ENCODE data around the gene AKT3. TPM values are rescaled to one million over a fixed set of nuclear protein-coding genes. Genes with fewer than 3 reads are reported as not detected.

AKT3 gene
- total RNA-seq, 1 experiment from 2014 or later: 18.7 TPM

- CTCF ChIA-PET: no interaction called here
Observed at GRCh38 chr1:243489158-243489527, 360.9 kb downstream of the AKT3 start.

GRCh38 chr1:243488459-243489157, 361.4 kb downstream of the AKT3 start:
- Histone ChIP-seq H3K9ac (ENCODE audit: low read length) (peak overlapping the region; percentile 88), H4K20me1 (ENCODE audit: low read length) (no peaks in the 10 kb centered on the region), H2AFZ (ENCODE audit: low read length) (peak overlapping the region; percentile 82), H3K4me2 (ENCODE audit: low read length) (peak overlapping the region; percentile 88), H3K36me3 (ENCODE audit: low read depth, low read length) (peaks cover 24% of the 10 kb centered on the region; the same call in 1 of the 2 replicates), H3K27ac (ENCODE audit: low read length) (no peak overlapping the region), H3F3A (ENCODE audit: low read length, unreplicated experiment) (no peaks in the 10 kb centered on the region), H3K9me3 (ENCODE audit: low read length) (no peaks in the 10 kb centered on the region), H3K27me3 (ENCODE audit: low read length) (no peaks in the 10 kb centered on the region), H3K79me2 (ENCODE audit: low read length) (peaks cover 50% of the 10 kb centered on the region), H3K9me2 (replicated peaks; ENCODE audit: low read length) (no peaks in the 10 kb centered on the region), H3K4me1 (ENCODE audit: insufficient read depth, low read length) (peaks cover 9% of the 10 kb centered on the region), H3K4me3 (ENCODE audit: low read length) (peak overlapping the region; percentile 78)
- CTCF ChIA-PET: no interaction called here
- BruUV-seq (replicated peaks): no TSS peak
- ATAC-seq: no peak
- intact Hi-C loops (cut with micrococcal nuclease): loop anchor here (5.0 kb wide), 1 partner anchor 41 kb away; no protein-coding TSS in a partner anchor
- DNase-seq: no peak
- POLR2A ChIA-PET (ENCODE audit: unreplicated experiment): no interaction called here
- TF ChIP-seq EZH2phosphoT487 (IDR thresholded peaks at IDR 0.05; ENCODE audit: borderline replicate concordance, low read length) (no peak), EZH2 (IDR thresholded peaks at IDR 0.05; ENCODE audit: low read length, unreplicated experiment) (no peak), CTCF (conservative IDR thresholded peaks at IDR 0.05; ENCODE audit: low read depth, low read length) (no peak)

More at GRCh38 chr1:243489158-243489527, 360.9 kb downstream of the AKT3 start:
- H3K9me2 ChIP-seq (replicated peaks; ENCODE audit: low read length): no peaks in the 10 kb centered on the region
- no peak overlapping the region for H3K9ac ChIP-seq (ENCODE audit: low read length)
- H3F3A ChIP-seq (ENCODE audit: low read length, unreplicated experiment): no peaks in the 10 kb centered on the region
- H3K27me3 ChIP-seq (ENCODE audit: low read length): no peaks in the 10 kb centered on the region
- ATAC-seq (no peak), DNase-seq (no peak)
- BruUV-seq (replicated peaks): no TSS peak
- no peaks in the 10 kb centered on the region for H3K9me3 ChIP-seq (ENCODE audit: low read length)
- H3K4me1 ChIP-seq (ENCODE audit: insufficient read depth, low read length): peaks cover 9% of the 10 kb centered on the region
- no peak overlapping the region for H2AFZ ChIP-seq (ENCODE audit: low read length)
- POLR2A ChIA-PET (ENCODE audit: unreplicated experiment): no interaction called here
- H3K27ac ChIP-seq (ENCODE audit: low read length): no peak overlapping the region
- H3K79me2 ChIP-seq (ENCODE audit: low read length): peaks cover 55% of the 10 kb centered on the region
- TF ChIP-seq EZH2 (IDR thresholded peaks at IDR 0.05; ENCODE audit: low read length, unreplicated experiment): no peak
- no peak for TF ChIP-seq CTCF (conservative IDR thresholded peaks at IDR 0.05; ENCODE audit: low read depth, low read length)
- no peak for TF ChIP-seq EZH2phosphoT487 (IDR thresholded peaks at IDR 0.05; ENCODE audit: borderline replicate concordance, low read length)
- peak overlapping the region; percentile 88 for H3K4me2 ChIP-seq (ENCODE audit: low read length)
- peak overlapping the region; percentile 78; the same call in 1 of the 2 replicates for H3K4me3 ChIP-seq (ENCODE audit: low read length)
- H3K36me3 ChIP-seq (ENCODE audit: low read depth, low read length): peaks cover 28% of the 10 kb centered on the region; the same call in 1 of the 2 replicates
- H4K20me1 ChIP-seq (ENCODE audit: low read length): no peaks in the 10 kb centered on the region
- intact Hi-C loops (cut with micrococcal nuclease): loop anchor here (5.0 kb wide), 1 partner anchor 42 kb away; no protein-coding TSS in a partner anchor
